NT2/D1 (cell line): Measurements from ENCODE around the gene DNAJC11.

Source experiments
- SUZ12 ChIP-seq: IDR thresholded peaks from 2 replicates; pipeline ENCODE4 v1.6.1; 2011; ENCODE audit not compliant: insufficient read length, insufficient read depth; ENCODE audit errors: extremely low read depth
- YY1 ChIP-seq: IDR thresholded peaks from 2 replicates; pipeline ENCODE4 v1.6.1; 2011; ENCODE audit not compliant: insufficient read length, insufficient read depth
- ZNF274 ChIP-seq: IDR thresholded peaks from 2 replicates; pipeline ENCODE4 v1.6.1; 2011; ENCODE audit warnings: mild to moderate bottlenecking, low read depth, low read length

DNA sequence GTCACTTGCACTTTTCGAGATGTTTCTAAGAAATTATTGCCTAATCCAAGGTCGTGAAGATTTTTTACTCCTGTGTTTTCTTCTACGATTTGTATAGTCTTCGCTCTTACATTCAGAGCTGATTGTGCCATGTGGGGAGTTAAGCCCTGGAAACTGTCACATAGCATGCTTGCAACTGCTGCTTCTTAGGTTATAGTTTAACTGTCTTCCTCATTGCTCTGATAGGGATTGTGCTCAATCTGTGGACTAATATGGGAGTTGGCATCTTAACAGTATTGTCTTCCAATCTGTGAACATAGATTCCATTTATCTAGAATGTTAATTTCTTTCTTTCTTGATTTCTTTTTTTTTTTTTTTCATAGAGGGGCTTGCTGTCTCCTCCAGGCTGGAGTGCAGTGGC lies 48.9 kb upstream of the DNAJC11 start:
- TF ChIP-seq ZNF274, result no peak
- TF ChIP-seq YY1, result no peak
- TF ChIP-seq SUZ12, result no peak
